GM18870 (cell line): ENCODE results near the gene MROH7.
"Not testable (repeated sequence)": the region's sequence is repeated elsewhere in the genome, so short reads cannot be mapped to it uniquely, and the experiment has no call there.

Experiments used
- ATAC-seq: cut with Tn5 transposase; IDR thresholded peaks from one replicate; pipeline ENCODE4 v1.9.1; 2021; ENCODE audit warnings: moderate library complexity; ENCODE audit not compliant: unreplicated experiment

Gene MROH7

DNA sequence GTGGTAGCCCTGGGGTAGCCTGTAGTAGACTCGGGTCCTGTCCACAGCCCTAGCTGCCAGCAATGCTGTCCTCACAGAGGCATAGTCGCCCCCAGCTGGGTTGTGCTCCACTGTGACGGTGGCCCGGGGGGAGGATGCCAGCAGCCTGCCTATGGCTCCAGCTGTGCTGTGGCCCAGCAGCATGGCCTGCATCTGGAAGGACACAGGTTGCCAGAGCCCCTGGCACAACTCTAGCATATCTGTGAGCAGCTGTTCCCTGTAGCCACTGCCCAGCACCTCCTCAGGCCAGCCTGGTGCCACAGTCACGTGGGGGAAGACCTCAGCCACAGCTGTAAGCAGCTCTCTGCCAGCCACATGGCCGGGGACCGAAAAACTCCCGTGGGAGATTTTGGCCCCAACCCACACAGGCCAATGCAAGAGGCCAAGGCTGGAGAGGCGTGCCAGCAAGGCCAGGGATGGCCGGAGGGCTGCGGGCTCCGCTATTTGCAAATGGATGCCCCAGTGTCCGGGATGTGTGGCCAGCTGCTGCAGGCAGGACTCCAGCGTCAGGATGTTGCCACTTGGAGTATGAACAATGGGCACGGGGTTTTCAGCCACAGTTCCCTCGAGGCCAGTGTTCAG is 32.2 kb upstream of the MROH7 start:
- no peak for ATAC-seq

DNA sequence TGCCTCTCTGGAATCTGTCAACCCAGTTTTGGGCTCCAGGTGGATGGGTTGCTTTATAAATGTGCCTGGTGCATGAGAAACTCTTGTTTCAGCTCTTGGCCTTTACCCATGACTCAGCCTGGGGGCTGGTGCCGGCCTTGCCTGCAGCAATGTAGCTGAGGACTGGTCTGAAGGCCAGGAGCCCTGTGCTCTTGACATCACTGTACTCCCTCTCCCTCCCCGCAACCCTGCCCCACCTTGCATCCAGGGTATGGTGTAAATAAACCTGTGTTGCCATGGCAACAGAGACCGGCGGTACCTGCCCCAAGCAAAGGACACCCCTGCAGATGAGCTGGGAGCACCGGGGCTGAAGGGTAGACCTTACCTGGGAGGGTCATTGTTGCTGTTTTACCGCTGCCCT is 31.5 kb upstream of the MROH7 start:
- ATAC-seq = no peak

DNA sequence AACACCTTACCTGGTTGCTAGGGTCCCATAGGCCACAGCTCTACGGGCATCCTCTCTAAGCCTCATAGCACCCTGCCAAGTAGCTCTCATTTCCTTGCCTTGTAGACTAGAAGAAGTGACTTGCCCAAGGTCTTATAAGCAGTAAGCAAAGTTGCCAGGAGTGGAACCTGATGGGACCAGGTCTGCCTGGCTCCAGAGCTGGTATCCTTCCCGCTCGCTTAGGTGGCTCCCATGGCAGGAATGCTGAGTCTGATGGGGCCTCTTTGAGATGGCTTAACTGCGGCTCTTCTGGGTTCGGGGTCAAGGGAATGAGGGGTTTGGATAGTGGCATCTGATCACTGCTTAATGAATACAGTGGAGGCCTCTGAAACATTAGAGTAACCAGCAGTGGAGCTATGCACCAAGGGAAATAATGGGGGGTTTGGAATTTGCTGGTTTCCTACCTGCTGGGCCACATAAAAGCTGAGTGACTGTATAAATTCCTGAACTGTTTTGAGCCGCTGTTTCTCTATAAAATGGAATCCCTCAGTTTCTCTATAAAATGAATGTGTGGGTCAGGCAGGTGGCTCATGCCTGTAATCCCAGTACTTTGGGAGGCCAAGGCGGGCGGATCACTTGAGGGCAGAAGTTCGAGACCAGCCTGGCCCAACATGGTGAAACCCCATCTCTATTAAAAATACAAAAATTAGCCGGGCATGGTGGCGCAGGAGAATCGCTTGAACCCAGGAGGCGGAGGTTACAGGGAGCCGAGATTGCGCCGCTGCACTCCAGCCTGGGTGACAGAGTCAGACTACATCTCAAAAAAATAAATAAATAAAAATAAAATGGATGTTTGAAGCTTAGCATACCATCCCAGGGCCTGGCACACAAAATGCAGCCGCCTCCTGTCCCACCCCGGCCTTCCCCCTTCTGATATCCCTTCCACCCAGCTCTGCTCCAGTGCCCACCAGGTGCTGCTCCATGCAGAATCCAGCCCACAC is 30.7 kb upstream of the MROH7 start:
- no peak for ATAC-seq

DNA sequence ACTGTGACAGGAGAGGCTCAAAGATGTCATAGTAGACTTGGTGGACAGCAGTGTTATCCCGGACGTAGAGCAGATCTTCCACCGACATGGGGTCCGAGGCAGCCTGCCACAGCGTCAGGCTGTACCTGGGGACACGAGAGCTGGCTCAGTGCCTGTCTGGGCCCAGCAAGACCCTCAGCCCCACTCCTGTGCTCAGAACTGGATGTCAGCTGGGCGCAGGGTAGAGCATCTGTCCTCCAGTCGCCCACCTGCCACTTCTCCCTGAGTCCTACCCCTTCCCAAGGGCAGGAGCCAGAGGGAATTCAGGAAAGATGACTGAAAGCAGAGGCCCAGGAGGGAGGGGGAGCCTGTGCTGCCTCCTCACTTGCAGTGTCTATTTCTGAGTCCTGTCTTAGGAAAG is 30.0 kb upstream of the MROH7 start:
- ATAC-seq = no peak

DNA sequence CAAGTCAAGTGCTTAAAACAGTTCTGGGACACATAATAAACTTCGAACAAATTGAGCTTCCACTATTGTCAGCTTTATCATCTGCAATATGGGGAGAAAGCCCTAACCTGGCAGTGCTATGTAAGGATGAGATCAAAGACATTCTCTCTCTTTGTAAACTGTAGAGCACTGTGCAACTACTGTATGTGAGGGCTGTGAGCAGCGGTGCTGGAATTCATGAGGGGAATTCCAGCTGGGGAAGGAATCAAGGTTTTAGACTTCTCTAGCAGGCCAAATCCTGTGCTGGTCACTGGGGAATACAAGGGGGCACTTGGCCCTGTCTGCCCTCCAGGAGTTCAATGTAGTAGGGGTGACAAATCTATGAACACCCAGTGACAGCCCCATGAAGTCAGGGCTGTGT is 27.6 kb upstream of the MROH7 start:
- ATAC-seq = no peak

DNA sequence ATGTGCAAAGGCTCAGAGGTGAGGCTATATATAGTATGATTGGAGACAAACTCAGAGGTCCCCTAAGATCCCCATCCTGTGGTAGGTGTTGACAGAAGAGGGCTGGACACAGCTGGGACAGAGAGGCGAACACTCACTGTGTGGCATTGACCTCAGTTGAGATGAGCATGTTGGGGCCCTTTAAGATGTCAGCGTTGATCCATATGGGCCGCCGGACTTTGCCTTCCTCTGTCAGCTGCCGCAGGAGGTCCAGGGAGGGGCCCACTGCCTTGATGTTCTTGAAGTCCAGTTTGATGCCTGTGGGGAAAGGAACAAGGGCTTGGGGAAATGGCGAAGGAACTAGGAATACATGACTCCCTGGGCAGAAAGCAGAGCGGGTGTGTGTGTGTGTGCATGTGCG is 27.0 kb upstream of the MROH7 start:
- ATAC-seq = no peak

DNA sequence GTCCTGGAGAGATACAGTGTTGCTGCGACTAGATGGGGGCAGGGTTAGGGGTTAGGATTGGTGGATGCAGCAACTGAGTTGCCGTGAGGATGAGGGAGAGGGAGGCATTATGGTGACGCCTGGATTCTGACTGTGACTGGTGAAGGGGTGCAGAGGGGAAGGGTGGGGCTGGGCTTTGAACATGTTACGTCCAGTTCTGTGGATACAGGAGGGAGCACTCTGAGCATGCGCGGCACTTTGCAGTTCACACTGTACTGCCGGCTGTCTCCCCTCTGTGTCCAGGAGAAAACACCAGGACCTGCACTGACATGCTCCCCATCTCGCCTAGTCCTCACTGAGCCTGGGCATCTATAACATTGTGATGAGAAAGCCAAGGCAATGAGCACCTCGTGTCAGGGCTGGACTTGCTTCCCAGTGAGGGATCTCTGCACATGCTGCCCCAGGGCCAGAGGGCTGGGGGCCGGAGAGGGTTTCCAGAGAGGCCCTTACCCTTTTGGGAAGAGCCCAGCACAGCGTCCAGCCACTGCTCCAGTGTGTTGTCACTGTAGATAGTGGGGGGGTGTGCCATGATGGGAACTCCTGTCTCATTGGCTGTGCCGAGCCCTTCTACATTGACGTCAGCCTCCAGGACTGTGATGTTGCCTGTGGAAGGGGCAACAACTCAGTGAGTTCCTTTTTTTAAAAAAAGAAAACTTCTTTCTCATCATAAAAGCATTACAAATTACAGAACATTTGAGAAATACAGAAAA is 25.9 kb upstream of the MROH7 start:
- no peak for ATAC-seq

DNA sequence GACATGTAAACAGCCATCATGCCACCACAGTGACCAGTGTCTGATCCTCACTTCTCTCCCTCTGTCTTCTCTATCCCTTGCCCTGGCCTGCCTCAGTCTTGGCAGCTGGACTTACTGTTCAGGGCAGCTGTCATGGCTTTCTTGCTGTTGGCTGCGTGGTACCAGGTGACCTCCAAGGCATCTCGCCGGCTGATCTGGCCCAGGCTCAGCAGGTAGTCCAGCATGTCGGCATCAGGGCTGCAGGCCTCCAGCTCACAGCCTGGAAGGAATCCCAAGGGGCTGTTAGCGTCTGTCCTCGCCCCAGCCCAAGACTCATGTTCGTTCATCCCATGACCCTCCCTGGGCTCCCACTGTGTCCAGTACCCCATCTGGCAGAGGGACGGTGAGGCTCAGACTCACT is 21.8 kb upstream of the MROH7 start:
- no peak for ATAC-seq

DNA sequence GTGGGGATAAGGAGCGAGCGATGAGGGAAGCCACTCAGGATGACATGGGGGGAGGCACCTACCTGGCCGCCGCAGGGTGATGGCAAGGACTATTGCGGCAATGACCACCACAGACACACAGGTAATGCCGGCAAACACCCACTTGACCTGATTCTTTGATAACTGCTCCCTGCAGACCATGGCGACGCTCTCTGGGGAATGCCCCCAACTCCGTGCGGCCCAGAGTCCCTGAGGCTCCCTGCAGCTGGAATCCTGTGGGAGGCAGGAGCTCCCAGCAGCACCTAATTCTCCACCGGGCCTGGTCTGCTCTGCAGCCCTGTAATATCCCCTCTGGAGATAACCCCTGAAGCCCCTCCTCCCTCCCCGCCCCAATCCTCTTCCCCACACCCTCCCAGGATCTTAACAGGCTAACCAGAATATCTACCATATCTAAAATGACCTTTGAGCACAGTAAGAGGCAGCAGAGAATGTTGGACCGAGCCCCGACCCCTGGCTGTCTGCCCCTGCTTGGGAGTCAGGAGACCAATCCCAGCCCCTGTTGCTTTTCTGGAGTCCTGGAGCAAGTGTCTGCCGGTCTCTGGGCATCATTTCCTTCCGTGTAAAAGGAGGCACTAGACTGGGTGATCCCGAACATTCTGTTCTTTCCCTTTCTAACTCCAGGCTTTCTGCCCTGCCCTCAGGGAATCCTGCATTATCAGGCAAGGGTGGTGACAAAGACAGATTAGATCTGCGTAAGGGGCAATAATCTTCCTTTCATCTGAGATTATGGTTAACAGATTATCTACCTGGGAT is 18.2 kb upstream of the MROH7 start, which contains the start of gene FAM151A:
Gene FAM151A, minus strand, starts transcription at position 310 of the 792 bp plus-strand sequence. Its CDS starts 130 bp downstream, at position 180.
- ATAC-seq = no peak

DNA sequence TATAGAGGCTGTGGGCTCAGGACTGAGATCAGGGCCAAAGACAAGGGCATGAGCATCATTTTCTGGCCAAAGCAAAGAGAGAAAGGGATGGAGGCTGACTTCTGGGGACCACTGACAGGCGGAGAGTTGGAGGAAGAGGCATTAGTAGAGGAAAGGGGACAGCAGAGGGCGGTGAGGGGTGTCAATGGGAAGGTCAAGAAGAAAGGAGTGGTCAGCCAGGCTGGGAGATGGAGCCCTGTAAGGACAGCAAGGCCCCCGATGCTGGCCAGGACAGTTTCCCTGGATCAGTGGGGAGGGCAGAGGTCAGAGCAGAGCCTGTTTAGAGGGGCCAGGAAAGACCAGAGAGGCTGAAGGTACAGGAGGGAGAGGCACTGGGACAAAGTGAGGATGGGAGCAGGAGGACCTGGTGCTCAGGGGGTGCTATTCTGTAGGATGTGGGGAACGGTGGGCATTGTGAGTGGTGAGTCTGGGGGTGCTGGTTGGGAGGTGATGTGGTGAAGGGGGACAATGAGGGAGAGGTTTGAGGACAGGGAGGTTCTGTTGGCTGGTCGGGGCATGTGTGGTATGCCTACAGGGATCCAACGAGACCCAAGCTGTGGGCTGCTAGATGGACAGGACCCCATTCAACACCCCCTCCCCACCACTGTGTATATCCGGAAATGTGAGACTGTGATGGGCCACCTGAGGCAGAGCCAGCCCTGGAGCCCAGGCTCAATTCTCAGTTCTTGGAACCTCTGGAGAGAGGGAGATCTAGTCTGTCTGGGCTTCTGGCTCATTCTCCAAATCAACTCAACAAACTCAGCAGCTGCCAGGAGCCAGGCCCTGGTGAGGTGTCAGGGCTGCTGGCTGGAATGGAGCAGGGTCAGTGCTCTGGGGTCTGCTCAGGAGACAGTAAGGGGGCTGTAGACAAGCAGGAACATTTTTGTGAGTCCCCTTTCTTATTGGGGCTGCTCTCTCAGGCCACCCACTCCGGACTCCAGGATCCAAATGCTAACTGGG is 16.8 kb upstream of the MROH7 start:
- no peak for ATAC-seq

DNA sequence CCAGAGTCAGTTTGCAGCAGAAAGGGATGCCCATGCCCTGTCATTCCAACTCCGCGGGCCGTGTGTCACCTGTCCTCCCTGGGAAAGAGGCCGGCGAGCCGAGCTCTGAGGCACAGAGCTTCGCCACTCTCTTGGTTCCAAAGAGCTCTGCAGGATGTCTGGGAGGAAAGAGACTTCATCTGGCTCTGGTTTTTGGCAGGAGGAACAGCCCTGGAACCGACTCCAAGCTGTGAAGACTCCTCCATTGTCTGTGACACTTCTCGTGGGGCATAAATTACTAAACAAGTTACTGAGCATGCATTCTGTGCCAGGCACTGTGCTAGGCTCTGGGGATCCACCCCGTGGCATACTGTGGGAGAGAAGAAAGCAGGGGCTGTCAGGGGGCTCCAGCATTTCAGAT is 14.4 kb upstream of the MROH7 start:
- ATAC-seq = no peak

DNA sequence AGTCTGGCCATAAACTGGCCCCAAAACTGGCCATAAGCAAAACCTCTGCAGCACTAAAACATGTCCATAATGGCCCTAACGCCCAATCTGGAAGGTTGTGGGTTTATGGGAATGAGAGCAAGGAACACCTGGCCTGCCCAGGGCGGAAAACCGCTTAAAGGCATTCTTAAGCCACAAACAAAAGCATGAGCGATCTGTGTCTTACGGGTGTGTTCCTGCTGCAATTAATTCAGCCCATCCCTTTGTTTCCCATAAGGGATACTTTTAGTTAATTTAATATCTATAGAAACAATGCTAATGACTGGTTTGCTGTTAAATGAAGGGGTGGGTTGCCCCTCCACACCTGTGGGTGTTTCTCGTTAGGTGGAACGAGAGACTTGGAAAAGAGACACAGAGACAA is 5.8 kb upstream of the MROH7 start:
- not testable (repeated sequence) for ATAC-seq

DNA sequence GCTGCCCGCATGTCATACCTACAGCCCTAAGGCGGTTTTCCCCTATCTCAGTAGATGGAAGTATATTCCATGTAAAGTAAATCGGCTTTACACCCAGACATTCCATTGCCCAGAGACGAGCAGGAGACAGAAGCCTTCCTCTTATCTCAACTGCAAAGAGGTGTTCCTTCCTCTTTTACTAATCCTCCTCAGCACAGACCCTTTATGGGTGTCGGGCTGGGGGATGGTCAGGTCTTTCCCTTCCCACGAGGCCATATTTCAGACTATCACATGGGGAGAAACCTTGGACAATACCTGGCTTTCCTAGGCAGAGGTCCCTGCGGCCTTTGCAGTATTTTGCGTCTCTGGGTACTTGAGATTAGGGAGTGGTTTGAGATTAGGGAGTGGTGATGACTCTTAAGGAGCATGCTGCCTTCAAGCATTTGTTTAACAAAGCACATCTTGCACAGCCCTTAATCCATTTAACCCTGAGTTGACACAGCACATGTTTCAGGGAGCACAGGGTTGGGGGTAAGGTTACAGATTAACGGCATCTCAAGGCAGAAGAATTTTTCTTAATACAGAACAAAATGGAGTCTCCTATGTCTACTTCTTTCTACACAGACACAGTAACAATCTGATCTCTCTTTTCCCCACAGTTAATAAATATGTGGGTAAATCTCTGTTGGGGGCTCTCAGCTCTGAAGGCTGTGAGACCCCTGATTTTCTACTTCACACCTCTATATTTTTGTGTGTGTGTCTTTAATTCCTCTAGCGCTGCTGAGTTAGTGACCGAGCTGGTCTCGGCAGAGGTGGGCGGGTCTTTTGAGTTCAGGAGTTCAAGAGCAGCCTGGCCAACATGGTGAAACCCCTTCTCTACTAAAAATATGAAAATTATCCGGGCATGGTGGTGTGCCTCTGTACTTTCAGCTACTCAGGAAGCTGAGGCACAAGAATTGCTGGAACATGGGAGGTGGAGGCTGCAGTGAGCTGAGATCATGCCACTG is 4.8 kb upstream of the MROH7 start:
- not testable (repeated sequence) for ATAC-seq

DNA sequence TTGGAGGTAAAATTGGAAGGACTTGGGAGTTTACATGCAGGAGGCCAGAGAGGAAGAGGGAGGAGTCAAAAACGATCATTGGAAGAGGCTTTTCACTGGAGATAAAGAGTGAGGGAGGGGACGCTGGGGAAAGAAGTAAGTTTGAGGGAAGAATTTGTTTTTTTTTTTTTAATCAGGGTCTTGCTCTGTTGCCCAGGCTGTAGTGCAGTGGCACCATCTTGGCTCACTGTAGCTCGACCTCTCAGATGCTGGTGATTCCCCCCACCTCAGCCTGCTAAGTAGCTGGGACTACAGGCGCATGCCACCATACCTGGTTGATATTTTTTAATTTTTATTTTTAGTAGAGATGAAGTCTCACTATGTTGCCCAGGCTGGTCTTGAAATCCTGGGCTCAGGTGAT is 1.2 kb upstream of the MROH7 start:
- no peak for ATAC-seq

DNA sequence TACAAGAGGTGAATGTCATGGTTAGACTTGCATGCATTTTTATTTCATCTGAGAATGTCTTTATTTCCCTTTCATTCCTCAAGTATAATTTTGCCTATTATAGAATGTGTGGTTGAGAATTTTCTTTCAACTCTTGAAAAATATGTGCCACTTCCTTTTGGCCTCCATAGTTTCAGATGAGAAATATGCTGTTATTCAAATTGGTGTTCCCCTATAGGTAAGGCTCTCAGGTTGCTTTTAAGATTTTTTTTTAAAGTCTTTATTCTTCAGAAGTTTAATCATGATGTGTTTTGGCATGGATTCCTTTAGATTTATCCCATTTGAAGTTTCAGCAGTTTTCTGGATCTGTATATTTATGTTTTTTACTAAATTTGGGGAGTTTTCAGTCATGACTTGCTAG is 2.1 kb downstream of the MROH7 start:
- no peak for ATAC-seq

DNA sequence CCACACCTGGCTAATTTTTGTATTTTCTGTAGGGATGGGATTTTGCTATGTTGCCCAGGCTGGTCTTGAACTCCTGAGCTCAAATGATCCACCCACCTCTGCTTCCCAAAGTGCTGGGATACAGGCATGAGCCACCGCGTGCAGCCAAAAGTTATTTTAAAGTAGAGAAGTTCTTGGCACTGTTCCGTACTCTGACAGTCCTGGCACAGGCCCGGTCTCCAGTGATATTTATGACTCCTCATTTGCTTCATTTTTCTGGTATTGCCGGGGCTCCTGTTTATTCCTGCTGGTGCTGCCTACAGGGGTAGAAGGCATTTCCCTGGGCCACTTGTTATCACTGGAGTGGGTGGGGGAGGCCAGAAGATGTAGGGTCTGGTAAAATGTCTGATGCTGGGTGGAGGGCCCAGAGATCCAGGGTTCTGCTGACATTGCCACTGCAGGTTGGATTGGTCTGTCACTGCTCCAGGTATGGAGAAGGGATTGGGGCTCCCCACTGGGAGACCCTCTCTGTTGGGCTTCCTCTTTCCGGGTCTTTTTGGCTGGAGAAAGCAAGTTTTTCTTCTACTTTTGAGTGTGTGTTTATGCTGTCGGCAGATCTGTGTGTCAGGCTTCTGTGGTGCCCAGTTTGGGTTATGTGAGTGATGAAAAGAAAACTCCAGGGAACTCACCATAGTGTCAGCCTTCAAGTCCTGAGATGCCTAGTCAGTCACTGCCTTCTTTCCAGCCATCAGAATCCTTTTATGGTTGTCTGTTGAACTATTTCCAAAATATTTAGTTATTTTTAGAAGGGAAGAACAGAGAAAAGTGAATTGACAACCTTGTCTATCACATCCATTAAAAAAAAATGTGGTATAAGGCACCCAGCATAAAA is 4.5 kb downstream of the MROH7 start:
- ATAC-seq = no peak

DNA sequence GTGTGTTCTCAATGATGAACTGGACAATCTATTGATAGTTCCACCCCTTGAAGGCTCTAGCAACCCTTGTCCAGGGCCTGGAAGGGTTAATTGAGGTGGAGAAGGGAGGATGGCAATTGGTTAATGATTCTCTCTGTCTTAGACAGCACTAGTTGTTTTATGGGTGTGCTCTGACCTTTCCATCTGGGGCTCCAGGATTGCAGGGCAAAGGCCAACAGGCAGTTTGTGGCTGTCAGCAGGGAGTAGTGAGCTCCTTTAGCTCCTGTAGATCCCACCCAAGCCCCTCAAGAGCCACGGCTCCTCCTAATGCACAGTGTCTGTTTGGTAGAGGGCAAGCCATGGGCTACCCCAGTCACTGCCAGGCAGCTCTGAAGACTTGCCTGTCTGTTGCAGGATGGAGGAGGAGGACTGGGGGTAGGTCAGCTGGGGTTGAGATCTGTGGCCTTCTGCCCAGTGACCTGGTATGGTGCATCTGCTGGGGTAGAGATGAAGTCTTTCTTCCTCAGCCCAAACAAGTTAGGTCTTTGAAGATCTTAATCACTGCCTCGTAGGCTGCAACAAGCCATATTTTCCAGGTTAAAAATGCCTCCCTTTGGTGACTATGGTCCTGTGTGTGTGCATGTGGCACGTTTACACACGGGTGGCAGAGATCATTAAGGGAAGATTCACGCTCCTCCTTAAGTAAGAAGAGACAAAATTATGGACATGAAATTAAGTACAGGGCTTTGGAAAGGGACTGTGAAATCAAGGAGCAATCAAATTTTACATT is 7.7 kb downstream of the MROH7 start:
- ATAC-seq = no peak
